Putamen (tissue), 1 donor: ENCODE results near the gene ELOA.
"Not testable (repeated sequence)": the region's sequence is repeated elsewhere in the genome, so short reads cannot be mapped to it uniquely, and the experiment has no call there.

Experiments used
- DNase-seq: peaks from one replicate; pipeline ENCODE4 v3.0.0-alpha.2; 2016; ENCODE audit warnings: low spot score

The ELOA gene

GRCh38 chr1:23736437-23737134 is 6.7 kb upstream of the ELOA start:
- DNase-seq: no peak

GRCh38 chr1:23741609-23742008 is 1.7 kb upstream of the ELOA start:
- no peak for DNase-seq

- no peak for DNase-seq
Observed at GRCh38 chr1:23742670-23743286, 493 bp upstream of the ELOA start.

- no peak for DNase-seq
Observed at GRCh38 chr1:23745515-23745914, 2.2 kb downstream of the ELOA start.

GRCh38 chr1:23748016-23748415 is 4.7 kb downstream of the ELOA start:
- no peak for DNase-seq

- DNase-seq: no peak
Observed at GRCh38 chr1:23751050-23751814, 8.0 kb downstream of the ELOA start.

- DNase-seq: no peak
Observed at GRCh38 chr1:23751815-23752200, 8.5 kb downstream of the ELOA start.

GRCh38 chr1:23752909-23753308 is 9.6 kb downstream of the ELOA start:
- DNase-seq: no peak

- DNase-seq: no peak
Observed at GRCh38 chr1:23756676-23757075, 13.4 kb downstream of the ELOA start.

- DNase-seq: no peak
Observed at GRCh38 chr1:23757812-23758211, 14.5 kb downstream of the ELOA start.

- peak; percentile 55 for DNase-seq
Observed at GRCh38 chr1:23759277-23759676, 16.0 kb downstream of the ELOA start.

- DNase-seq: no peak
Observed at GRCh38 chr1:23763041-23763577, 19.8 kb downstream of the ELOA start.

GRCh38 chr1:23768733-23769132 is 25.5 kb downstream of the ELOA start:
- DNase-seq: no peak

GRCh38 chr1:23772049-23772853 is 29.0 kb downstream of the ELOA start:
- DNase-seq: peak; percentile 66

GRCh38 chr1:23772854-23773242 is 29.6 kb downstream of the ELOA start:
- DNase-seq: no peak

- DNase-seq: no peak
Observed at GRCh38 chr1:23774174-23774880, 31.1 kb downstream of the ELOA start.

GRCh38 chr1:23776217-23776616 is 32.9 kb downstream of the ELOA start:
- DNase-seq: no peak

GRCh38 chr1:23777979-23778814 is 34.9 kb downstream of the ELOA start, which contains the start of gene PITHD1:
Gene PITHD1, plus strand, starts transcription at chr1:23778418. Its CDS starts 98 bp downstream, at chr1:23778516.
- peak; percentile 84 for DNase-seq

- no peak for DNase-seq
Observed at GRCh38 chr1:23779826-23780371, 36.6 kb downstream of the ELOA start.

GRCh38 chr1:23783141-23783540 is 39.9 kb downstream of the ELOA start:
- not testable (repeated sequence) for DNase-seq
